GM12878 (cell line): ENCODE measurements around the gene RAB2B. TPM values are rescaled to one million over a fixed set of nuclear protein-coding genes. Genes with fewer than 3 reads are reported as not detected.

ENCODE experiments used
- ATAC-seq: fragments of 200-7000 bp; cut with Tn5 transposase; 3 replicates; pipeline ENCODE4 v1.9.1; 2020; ENCODE audit warnings: mild to moderate bottlenecking, moderate library complexity
- BruUV-seq: library from RNA; stranded (reverse); fragments of 400-500 nt; replicated peaks from 2 replicates; lab custom pipeline; 2021; lab: Mats Ljungman, UMichigan
- CTCF ChIA-PET: fragments of 300-600 bp; sonication (Branson Sonifier 250); formaldehyde crosslinking; extraction: SDS; loops from one replicate; lab custom pipeline; 2021; ENCODE audit warnings: inconsistent platforms; lab: Yijun Ruan, JAX
- POLR2A ChIA-PET: fragments of 350-600 bp; formaldehyde crosslinking; extraction: SDS; loops from one replicate; lab custom pipeline; 2021; ENCODE audit warnings: inconsistent platforms; lab: Charles Lee
- RAD21 ChIA-PET: fragments of 300-600 bp; sonication (Branson Sonifier 250); formaldehyde crosslinking; loops from one replicate; lab custom pipeline; 2023; ENCODE audit warnings: antibody characterized with exemption; ENCODE audit not compliant: unreplicated experiment; lab: Charles Lee
- SMC1A ChIA-PET: fragments of 300-600 bp; sonication (Branson Sonifier 250); formaldehyde crosslinking; loops from one replicate; lab custom pipeline; 2023; ENCODE audit not compliant: unreplicated experiment, uncharacterized antibody; lab: Charles Lee
- DNase-seq: peaks from one replicate; pipeline ENCODE4 v3.0.0-alpha.2; 2011; ENCODE audit warnings: low read depth, low spot score
- FAIRE-seq: peaks from 3 replicates; lab custom pipeline; 2011; peaks lifted over from hg19 to GRCh38; lab: Jason Lieb, UNC
- H2AFZ ChIP-seq: 2 replicates; pipeline ENCODE4 v1.6.0; 2011; ENCODE audit warnings: low read depth, low read length, control low read depth; ENCODE audit not compliant: control insufficient read depth
- H3K27ac ChIP-seq: 2 replicates; pipeline ENCODE4 v1.5.1; 2011; ENCODE audit warnings: control low read depth; ENCODE audit not compliant: control insufficient read depth, insufficient read depth
- H3K27me3 ChIP-seq, 2 experiments: replicated peaks in 1 of 2; 2 replicates each; pipeline versions ENCODE4 v1.6.0 to v1.6.1; 2011; ENCODE audit warnings: low read length in 1 of 2; ENCODE audit not compliant: control insufficient read depth in 2 of 2, insufficient read depth in 2 of 2
- H3K36me3 ChIP-seq, 2 experiments: 2 replicates each; pipeline ENCODE4 v1.5.1; 2011; ENCODE audit warnings: low read length in 1 of 2; ENCODE audit not compliant: control insufficient read depth in 2 of 2, insufficient read depth in 2 of 2
- H3K4me1 ChIP-seq: 2 replicates; pipeline ENCODE4 v1.6.1; 2011; ENCODE audit warnings: mild to moderate bottlenecking, low read length, moderate library complexity, mixed read lengths; ENCODE audit not compliant: control insufficient read depth, insufficient read depth
- H3K4me2 ChIP-seq: 2 replicates; pipeline ENCODE4 v1.6.0; 2011; ENCODE audit warnings: control low read depth; ENCODE audit not compliant: control insufficient read depth, insufficient read depth
- H3K4me3 ChIP-seq: fragments of 200-600 bp; sonication (generic); 2 replicates; pipeline ENCODE4 v1.5.1; 2016
- H3K79me2 ChIP-seq: 2 replicates; pipeline ENCODE4 v1.6.0; 2011; ENCODE audit warnings: low read length; ENCODE audit not compliant: control insufficient read depth, insufficient read depth
- H3K9ac ChIP-seq: 2 replicates; pipeline ENCODE4 v1.8.0; 2011; ENCODE audit warnings: low read length, control low read depth, mixed read lengths; ENCODE audit not compliant: control insufficient read depth, insufficient read depth
- H3K9me3 ChIP-seq: replicated peaks from 3 replicates; pipeline ENCODE4 v1.5.1; 2011; ENCODE audit warnings: mild to moderate bottlenecking, low read length; ENCODE audit not compliant: control insufficient read depth, insufficient read depth
- H4K20me1 ChIP-seq: 2 replicates; pipeline ENCODE4 v1.6.0; 2011; ENCODE audit not compliant: control insufficient read depth, insufficient read depth
- BCL11A ChIP-seq: IDR thresholded peaks from 2 replicates; pipeline ENCODE4 v1.6.1; 2011; ENCODE audit warnings: low read depth, low read length
- IRF5 ChIP-seq: fragments of 450-650 bp; IDR thresholded peaks from 2 replicates; pipeline ENCODE4 v1.6.1; 2017; ENCODE audit warnings: borderline replicate concordance
- NFYB ChIP-seq: IDR thresholded peaks from 2 replicates; pipeline ENCODE4 v1.6.1; 2011; ENCODE audit warnings: low read depth, mild to moderate bottlenecking, low read length, improper control_type of control experiment, moderate library complexity; ENCODE audit not compliant: insufficient read depth
- NR2C1 ChIP-seq: fragments of 450-650 bp; IDR thresholded peaks from 2 replicates; pipeline ENCODE4 v1.6.1; 2017; ENCODE audit warnings: antibody characterized with exemption, mild to moderate bottlenecking, moderate library complexity
- NRF1 ChIP-seq: conservative IDR thresholded peaks from 2 replicates; pipeline ENCODE4 v1.6.1; 2011; ENCODE audit warnings: mild to moderate bottlenecking, low read depth, low read length, improper control_type of control experiment
- POLR2AphosphoS2 ChIP-seq: IDR thresholded peaks from 2 replicates; pipeline ENCODE4 v1.6.1; 2011; ENCODE audit warnings: low read depth, mild to moderate bottlenecking, low read length, improper control_type of control experiment, moderate library complexity
- SRF ChIP-seq, 2 experiments: IDR thresholded peaks; 2 replicates each; pipeline ENCODE4 v1.6.1; 2011; ENCODE audit warnings: low read depth in 2 of 2, low read length in 2 of 2, mild to moderate bottlenecking in 1 of 2, moderate library complexity in 1 of 2
- TCF12 ChIP-seq: IDR thresholded peaks from 2 replicates; pipeline ENCODE4 v1.6.1; 2011; ENCODE audit warnings: low read depth, mild to moderate bottlenecking, low read length
- TCF7 ChIP-seq: IDR thresholded peaks from 2 replicates; pipeline ENCODE4 v1.6.1; 2014; ENCODE audit warnings: antibody characterized with exemption, borderline replicate concordance
- ZNF207 ChIP-seq: fragments of 450-650 bp; IDR thresholded peaks from 2 replicates; pipeline ENCODE4 v1.6.1; 2014; ENCODE audit warnings: antibody characterized with exemption, mild to moderate bottlenecking, borderline replicate concordance
- WGBS: methylation state at CpG from one replicate; pipeline ENCODE4 v1.1.6; 2016; ENCODE audit warnings: low lambda C conversion rate; ENCODE audit not compliant: insufficient replicate concordance, insufficient coverage; ENCODE audit errors: missing lambda C conversion rate; 5-methylcytosine and 5-hydroxymethylcytosine counted together
- in situ Hi-C: fragments of 300-500 bp; cut with MboI; formaldehyde crosslinking; loops from 9 replicates; pipeline ENCODE4 v1.14.3; 2018; ENCODE audit warnings: mixed read lengths
- intact Hi-C: fragments of 100-400 bp; cut with micrococcal nuclease; formaldehyde crosslinking; loops from one replicate; pipeline ENCODE4 v1.14.2; 2022; ENCODE audit not compliant: unreplicated experiment
- polyA plus RNA-seq, 11 experiments: library from polyadenylated mRNA; depleted of rRNA in 4 of 11; unstranded in 6 of 11; stranded (reverse) in 5 of 11; fragments of >200 nt; fragmentation: Nextera tagmentation in 4 of 11; fragmentation: Illumina TruSeq in 1 of 11; extraction: Ambion mirVana in 4 of 11; extraction: Trizol in 1 of 11; gene quantifications; 1 replicate in 1 of 11; 2 replicates in 10 of 11; pipeline versions ENCODE4 v1.2.1 to v1.2.3, GENCODE V29; 2011 to 2016; ENCODE audit warnings: inconsistent platforms in 2 of 11, missing spikeins in 2 of 11, low read depth in 1 of 11
- total RNA-seq, 4 experiments: library from RNA; depleted of rRNA in 3 of 4; stranded (reverse); fragments of >200 nt in 3 of 4; fragmentation: Illumina TruSeq in 1 of 4; extraction: Trizol in 1 of 4; gene quantifications; 2 replicates each; pipeline versions ENCODE4 v1.2.1 to v1.2.3, GENCODE V29; 2013 to 2021
- TF ChIP-seq, protein P1 (sequence below): fragments of 450-650 bp; IDR thresholded peaks from 2 replicates; pipeline ENCODE4 v1.6.1; 2014; ENCODE audit warnings: mild to moderate bottlenecking

The RAB2B gene
- total and polyA plus RNA-seq, 10 of the 15 experiments (the other 5 are each of a cell fraction or from before 2014, with no cell fraction given): 5.6 to 45.1 (median 12.5) TPM

DNA sequence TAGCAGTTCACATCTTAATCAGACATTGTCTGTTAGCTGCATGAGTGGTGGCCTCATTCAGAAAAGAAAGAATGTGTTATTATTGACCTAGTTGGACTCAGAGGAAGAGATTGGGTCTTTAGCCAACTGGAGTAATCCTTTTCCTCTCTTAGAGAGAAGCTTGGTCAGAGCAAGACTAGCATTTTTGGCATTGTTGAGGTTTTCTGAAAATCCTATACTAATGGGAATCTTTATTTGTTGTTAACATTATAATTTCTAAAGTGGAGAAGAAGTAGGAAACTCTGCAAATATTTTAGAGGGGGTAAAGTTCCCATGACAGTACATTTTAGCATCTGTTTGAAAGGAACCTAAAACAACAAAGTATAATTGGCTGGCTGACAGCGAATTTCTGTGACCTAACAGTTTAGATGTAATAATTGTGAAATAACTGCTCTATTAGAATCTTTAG lies 9.9 kb upstream of the RAB2B start:
- Histone ChIP-seq H3K9me3 (no peaks in the 10 kb centered on the region), H3K4me1 (no peaks in the 10 kb centered on the region), H3K9ac (no peak overlapping the region), H3K4me3 (no peak overlapping the region), H3K4me2 (no peak overlapping the region), H3K79me2 (no peaks in the 10 kb centered on the region), H3K27me3 (no peaks in the 10 kb centered on the region), H2AFZ (no peak overlapping the region), H3K36me3 (peaks cover 6 to 8% of the 10 kb centered on the region in 2 experiments; a peak in 3 of 4 replicates), H3K27ac (no peak overlapping the region), H4K20me1 (no peaks in the 10 kb centered on the region)
- ChIA-PET POLR2A (no interaction called here), RAD21 (no interaction called here), CTCF (no interaction called here), SMC1A (no interaction called here)
- ATAC-seq: no peak
- TF ChIP-seq BCL11A: no peak
- no peak for TF ChIP-seq TCF7
- TF ChIP-seq NR2C1: no peak
- TF ChIP-seq NFYB: no peak
- no peak for TF ChIP-seq POLR2AphosphoS2
- no peak for TF ChIP-seq NRF1
- TF ChIP-seq, protein P1, sequence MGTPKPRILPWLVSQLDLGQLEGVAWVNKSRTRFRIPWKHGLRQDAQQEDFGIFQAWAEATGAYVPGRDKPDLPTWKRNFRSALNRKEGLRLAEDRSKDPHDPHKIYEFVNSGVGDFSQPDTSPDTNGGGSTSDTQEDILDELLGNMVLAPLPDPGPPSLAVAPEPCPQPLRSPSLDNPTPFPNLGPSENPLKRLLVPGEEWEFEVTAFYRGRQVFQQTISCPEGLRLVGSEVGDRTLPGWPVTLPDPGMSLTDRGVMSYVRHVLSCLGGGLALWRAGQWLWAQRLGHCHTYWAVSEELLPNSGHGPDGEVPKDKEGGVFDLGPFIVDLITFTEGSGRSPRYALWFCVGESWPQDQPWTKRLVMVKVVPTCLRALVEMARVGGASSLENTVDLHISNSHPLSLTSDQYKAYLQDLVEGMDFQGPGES: no peak
- no peak for TF ChIP-seq ZNF207
- TF ChIP-seq TCF12: no peak
- no peak for TF ChIP-seq IRF5
- no peak for TF ChIP-seq SRF (IDR thresholded peaks at IDR 0.05; ENCODE audit: low read depth in 2 of 2, low read length in 2 of 2)
- no peak for FAIRE-seq
- DNase-seq: no peak
- BruUV-seq: no TSS peak
- WGBS: 100% methylated on average over 1 of the region's 1 CpG
- in situ Hi-C loops (no loop called here), intact Hi-C loops (no loop called here)
